Measurements from ENCODE around the gene ANKRD53. TPM values are rescaled to one million over a fixed set of nuclear protein-coding genes. Genes with fewer than 3 reads are reported as not detected.

Gene ANKRD53
- total RNA-seq, 1 experiment from 2014 or later: not detected

DNA sequence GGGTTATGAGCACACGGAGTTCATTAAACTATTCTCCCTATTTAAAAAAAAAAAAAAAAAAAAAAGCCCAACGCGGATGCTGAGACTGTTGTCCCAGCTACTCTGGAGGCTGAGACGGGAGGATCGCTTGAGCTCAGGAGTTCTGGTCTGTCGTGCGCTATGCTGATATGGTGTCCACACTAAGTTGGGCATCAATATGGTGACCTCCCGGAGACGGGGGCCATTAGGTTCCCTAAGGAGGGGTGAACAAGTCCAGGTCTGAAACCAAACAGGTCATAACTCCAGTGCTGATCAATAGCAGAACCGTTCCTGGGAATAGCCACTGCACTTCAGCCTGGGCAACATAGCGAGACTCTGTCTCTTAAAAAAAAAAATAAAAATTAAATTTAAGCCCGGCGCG, 12.9 kb upstream of the ANKRD53 start:
- H3K36me3 ChIP-seq: no peaks in the 10 kb centered on the region
- peaks cover 11% of the 10 kb centered on the region for H3K27me3 ChIP-seq (replicated peaks)
- peak in 1 of 2 experiments; percentile 25 for DNase-seq (ENCODE audit: low read depth in 1 of 2, low spot score in 2 of 2)
- H3K4me3 ChIP-seq: no peak overlapping the region; the same call in 1 of the 2 replicates
- peaks cover 6% of the 10 kb centered on the region for H3K4me1 ChIP-seq (replicated peaks)
- H3K9me3 ChIP-seq (replicated peaks): no peaks in the 10 kb centered on the region
- no peak overlapping the region for H3K27ac ChIP-seq

DNA sequence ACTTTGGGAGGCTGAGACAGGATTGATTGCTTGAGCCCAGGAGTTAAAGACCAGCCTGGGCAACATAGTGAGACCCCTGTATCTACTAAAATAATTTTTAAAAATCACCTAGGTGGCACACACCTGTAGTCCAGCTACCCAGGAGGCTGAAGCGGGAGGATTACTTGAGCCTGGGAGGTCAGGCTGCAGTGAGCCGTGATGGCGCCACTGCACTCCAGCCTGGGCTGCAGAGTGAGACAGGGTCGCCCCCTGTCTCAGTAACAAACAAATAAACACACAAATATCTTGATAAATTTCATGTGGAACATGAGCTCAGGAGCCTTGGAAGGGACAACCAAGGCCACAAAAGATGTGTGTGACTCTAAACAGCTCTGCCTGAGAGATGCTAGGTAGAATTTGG, 11.7 kb upstream of the ANKRD53 start:
- Histone ChIP-seq H3K27ac (no peak overlapping the region), H3K4me3 (no peak overlapping the region), H3K4me1 (replicated peaks) (peaks cover 6% of the 10 kb centered on the region), H3K9me3 (replicated peaks) (no peaks in the 10 kb centered on the region), H3K27me3 (replicated peaks) (peaks cover 11% of the 10 kb centered on the region), H3K36me3 (no peaks in the 10 kb centered on the region)
- DNase-seq (ENCODE audit: low read depth in 1 of 2, low spot score in 2 of 2): peak in 1 of 2 experiments; percentile 10

DNA sequence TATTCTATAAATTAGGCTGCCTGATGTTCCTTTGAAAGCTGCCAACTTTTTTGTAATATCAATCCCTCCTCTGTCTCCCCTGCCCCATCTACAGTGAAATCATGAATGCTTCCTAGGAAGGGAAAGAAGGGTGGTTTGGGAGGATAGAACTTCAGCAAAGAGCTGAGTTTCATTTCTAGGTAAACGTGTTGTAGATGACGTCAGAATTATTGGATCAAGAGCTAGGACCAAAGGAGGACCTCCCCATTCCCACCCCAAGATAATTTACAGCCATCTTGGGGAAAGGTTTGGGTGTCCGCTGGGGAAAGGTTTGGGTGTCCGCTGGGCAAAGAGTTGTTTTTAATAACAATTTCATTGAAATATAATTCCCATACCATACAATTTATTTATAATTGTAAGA, 11.2 kb upstream of the ANKRD53 start:
- Histone ChIP-seq H3K27ac (no peak overlapping the region), H3K36me3 (no peaks in the 10 kb centered on the region)

DNA sequence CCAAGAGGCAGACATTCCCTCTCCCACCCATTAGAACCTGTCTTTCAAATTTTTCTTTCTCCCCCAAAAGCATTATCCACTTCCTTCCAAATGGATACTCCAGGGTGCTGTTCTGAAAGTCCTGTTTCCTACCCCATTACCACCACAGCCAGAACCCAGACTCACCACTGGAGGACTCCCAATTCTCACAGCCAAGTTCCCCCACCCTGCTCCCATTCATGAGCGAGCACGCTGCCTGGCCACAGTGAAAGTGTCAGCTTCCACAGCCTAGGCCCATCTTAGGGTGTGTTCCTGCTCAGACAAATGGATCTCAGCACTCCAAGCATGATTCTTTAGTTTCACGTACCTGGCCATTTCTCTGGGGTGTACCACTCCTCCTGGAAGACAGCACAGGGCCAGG, 3.8 kb upstream of the ANKRD53 start:
- Histone ChIP-seq H3K36me3 (no peaks in the 10 kb centered on the region), H3K4me1 (replicated peaks) (no peaks in the 10 kb centered on the region; the same call in 1 of the 2 replicates), H3K27me3 (replicated peaks) (no peaks in the 10 kb centered on the region), H3K9me3 (replicated peaks) (no peaks in the 10 kb centered on the region), H3K27ac (no peak overlapping the region), H3K4me3 (no peak overlapping the region)
- DNase-seq (ENCODE audit: low read depth in 1 of 2, low spot score in 2 of 2): no peak

More for the DNA sequence above, 11.2 kb upstream of the ANKRD53 start:
- peaks cover 6% of the 10 kb centered on the region for H3K4me1 ChIP-seq (replicated peaks)
- H3K4me3 ChIP-seq: no peak overlapping the region
- DNase-seq (ENCODE audit: low read depth in 1 of 2, low spot score in 2 of 2): no peak
- peaks cover 11% of the 10 kb centered on the region for H3K27me3 ChIP-seq (replicated peaks)
- no peaks in the 10 kb centered on the region for H3K9me3 ChIP-seq (replicated peaks)

DNA sequence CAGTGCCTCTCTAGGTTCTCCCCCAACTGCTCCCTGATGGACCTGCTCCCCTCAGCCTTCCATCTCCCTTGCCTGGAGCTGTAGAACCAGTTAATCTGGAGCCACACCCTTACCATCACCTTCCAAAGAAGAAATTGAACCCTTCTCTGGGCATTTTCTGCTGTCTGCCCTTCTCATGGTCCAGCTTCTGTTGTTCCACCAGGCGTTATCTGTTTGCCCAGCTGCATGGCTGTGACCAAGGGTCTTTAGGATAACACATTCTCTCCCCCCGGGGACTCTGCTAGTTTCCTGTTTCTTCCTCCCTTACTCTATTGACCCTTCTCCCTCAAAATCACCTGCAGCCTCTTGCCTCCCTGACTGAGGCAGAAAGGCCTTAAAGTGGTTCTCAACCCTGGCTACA, 3.2 kb upstream of the ANKRD53 start:
- H3K27ac ChIP-seq: no peak overlapping the region
- H3K4me3 ChIP-seq: no peak overlapping the region
- no peaks in the 10 kb centered on the region for H3K36me3 ChIP-seq
- no peaks in the 10 kb centered on the region for H3K27me3 ChIP-seq (replicated peaks)
- no peaks in the 10 kb centered on the region; the same call in 1 of the 2 replicates for H3K4me1 ChIP-seq (replicated peaks)
- no peak for DNase-seq (ENCODE audit: low read depth in 1 of 2, low spot score in 2 of 2)
- H3K9me3 ChIP-seq (replicated peaks): no peaks in the 10 kb centered on the region

DNA sequence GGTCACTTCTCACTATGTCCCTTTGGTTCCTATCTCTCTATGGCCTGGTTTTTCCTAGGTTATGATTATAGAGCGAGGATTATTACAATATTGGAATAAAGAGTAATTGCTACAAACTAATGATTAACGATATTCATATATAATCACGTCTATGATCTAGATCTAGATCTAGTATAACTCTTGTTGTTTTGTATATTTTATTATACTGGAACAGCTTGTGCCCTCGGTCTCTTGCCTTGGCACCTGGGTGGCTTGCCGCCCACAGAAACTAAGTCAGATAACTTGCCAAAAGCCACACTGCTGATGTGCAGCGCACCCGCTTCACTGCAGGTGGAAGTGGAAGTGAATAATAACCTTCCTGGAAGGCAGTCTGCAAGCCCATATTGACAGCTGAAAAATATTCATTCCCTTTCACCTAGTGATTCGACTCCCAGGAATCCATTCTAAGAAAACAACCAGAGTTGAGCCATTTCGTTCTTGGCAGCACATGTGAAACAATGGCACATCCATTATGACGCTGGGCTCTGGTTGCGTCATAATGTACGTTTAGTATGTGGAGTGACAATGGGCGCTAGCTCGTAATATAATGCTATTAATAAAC, 725 bp upstream of the ANKRD53 start:
- Histone ChIP-seq H3K27ac (no peak overlapping the region), H3K9me3 (replicated peaks) (no peaks in the 10 kb centered on the region), H3K36me3 (no peaks in the 10 kb centered on the region), H3K4me3 (peak overlapping the region; percentile 47), H3K4me1 (replicated peaks) (no peaks in the 10 kb centered on the region; the same call in 1 of the 2 replicates), H3K27me3 (replicated peaks) (no peaks in the 10 kb centered on the region)
- no peak for DNase-seq (ENCODE audit: low read depth in 1 of 2, low spot score in 2 of 2)

DNA sequence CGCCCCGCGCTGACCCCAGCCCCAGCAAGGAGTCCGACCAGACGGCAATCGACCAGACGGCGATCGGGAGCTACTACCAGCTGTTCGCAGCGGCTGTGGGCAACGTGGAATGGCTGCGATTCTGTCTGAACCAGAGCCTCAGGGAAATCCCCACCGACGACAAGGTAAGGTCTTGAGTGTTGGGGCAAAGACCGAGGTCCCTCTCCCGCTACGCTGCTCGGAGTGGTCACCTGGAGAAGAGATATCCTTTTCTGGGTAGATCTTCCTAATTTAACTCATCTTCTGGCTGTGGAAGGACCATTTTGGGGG, 704 bp downstream of the ANKRD53 start:
- Histone ChIP-seq H3K9me3 (replicated peaks) (no peaks in the 10 kb centered on the region), H3K4me1 (replicated peaks) (no peaks in the 10 kb centered on the region; the same call in 1 of the 2 replicates), H3K36me3 (no peaks in the 10 kb centered on the region; the same call in 1 of the 2 replicates), H3K27me3 (replicated peaks) (no peaks in the 10 kb centered on the region), H3K27ac (no peak overlapping the region), H3K4me3 (no peak overlapping the region)
- DNase-seq (ENCODE audit: low read depth in 1 of 2, low spot score in 2 of 2): no peak

DNA sequence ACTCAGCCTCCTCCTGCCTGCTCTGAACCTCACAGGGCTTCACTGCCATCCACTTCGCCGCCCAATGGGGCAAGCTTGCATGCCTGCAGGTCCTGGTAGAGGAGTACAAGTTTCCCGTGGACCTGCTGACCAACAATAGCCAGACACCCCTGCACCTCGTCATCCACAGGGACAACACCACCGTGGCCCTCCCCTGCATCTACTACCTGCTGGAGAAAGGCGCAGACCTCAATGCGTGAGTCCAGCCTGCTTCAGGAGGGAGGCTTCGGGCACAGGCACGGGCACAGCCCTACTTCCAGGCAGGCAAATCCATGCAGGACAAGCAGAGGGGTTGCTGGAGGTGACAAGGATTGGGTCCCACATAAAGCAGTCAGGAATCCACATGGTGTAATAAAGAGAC, 1.2 kb downstream of the ANKRD53 start:
- Histone ChIP-seq H3K27me3 (replicated peaks) (no peaks in the 10 kb centered on the region), H3K4me1 (replicated peaks) (no peaks in the 10 kb centered on the region; the same call in 1 of the 2 replicates), H3K9me3 (replicated peaks) (no peaks in the 10 kb centered on the region), H3K27ac (no peak overlapping the region), H3K36me3 (peaks cover 5% of the 10 kb centered on the region; the same call in 1 of the 2 replicates), H3K4me3 (no peak overlapping the region)
- no peak for DNase-seq (ENCODE audit: low read depth in 1 of 2, low spot score in 2 of 2)

DNA sequence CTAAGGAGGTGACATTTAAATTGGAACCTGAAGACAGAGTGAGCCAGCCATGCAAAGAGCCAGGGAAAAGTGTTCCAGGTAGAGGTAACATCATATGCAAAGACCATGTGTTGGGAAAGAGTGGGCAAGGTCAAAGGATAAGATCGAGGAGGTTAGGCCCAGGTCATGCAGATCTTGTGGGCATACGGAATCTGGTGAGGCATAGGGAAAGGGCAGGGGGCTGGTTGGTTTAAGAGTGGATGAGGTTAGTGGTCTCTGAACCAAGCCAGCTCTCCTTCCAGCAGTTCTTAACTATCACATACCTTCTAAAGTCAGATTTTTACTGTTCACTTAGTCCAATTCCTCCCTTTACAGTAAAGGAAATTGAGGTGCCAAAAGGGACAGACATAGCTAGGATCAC, 3.0 kb downstream of the ANKRD53 start:
- H3K4me3 ChIP-seq: no peak overlapping the region
- H3K4me1 ChIP-seq (replicated peaks): no peaks in the 10 kb centered on the region; the same call in 1 of the 2 replicates
- H3K9me3 ChIP-seq (replicated peaks): no peaks in the 10 kb centered on the region
- no peak for DNase-seq (ENCODE audit: low read depth in 1 of 2, low spot score in 2 of 2)
- no peaks in the 10 kb centered on the region for H3K27me3 ChIP-seq (replicated peaks)
- no peak overlapping the region for H3K27ac ChIP-seq
- peaks cover 19% of the 10 kb centered on the region for H3K36me3 ChIP-seq

DNA sequence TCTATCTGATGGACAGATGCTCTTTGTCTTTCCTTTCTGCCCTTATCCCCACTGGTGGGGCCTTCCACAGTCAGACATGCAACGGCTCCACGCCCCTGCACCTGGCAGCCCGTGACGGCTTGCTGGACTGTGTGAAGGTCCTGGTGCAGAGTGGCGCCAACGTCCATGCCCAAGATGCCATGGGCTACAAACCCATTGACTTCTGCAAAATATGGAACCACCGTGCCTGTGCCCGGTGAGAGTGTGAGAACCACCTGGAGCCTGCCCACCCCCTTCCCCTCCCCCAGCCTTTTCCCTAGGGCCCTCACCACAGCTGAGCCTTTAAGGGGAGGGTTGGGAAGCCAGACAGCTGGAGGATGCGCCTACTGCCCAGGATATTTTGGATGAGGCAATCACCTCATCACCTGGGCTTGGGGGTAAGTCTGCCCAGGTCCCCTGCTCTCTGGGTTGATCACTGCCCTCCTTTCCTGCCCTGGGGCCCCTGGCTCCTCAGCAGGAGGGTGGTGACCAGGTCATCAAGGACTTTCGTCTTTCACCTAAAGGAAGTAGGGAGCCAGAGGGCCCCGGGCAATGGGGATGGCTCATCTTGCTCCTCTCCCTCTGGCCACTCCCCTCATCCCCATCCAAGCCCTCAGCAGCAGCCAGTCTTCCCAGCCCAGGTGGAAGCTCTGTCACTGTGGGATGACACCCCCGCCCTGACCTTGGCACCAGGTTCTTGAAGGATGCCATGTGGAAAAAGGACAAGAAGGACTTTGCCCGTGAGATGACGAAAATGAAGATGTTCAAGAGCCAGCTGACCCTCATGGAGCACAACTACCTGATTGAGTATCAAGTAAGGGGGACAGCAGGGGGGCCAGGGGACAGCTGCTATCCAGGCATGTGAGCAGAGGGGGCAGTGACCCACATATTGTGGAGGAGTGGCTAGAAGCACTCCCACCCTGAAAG, 3.7 kb downstream of the ANKRD53 start:
- no peaks in the 10 kb centered on the region for H3K27me3 ChIP-seq (replicated peaks)
- DNase-seq (ENCODE audit: low read depth in 1 of 2, low spot score in 2 of 2): peak in 1 of 2 experiments; percentile 32
- no peak overlapping the region for H3K27ac ChIP-seq
- H3K4me3 ChIP-seq: no peak overlapping the region
- H3K9me3 ChIP-seq (replicated peaks): no peaks in the 10 kb centered on the region
- H3K4me1 ChIP-seq (replicated peaks): no peaks in the 10 kb centered on the region
- peaks cover 26% of the 10 kb centered on the region for H3K36me3 ChIP-seq

DNA sequence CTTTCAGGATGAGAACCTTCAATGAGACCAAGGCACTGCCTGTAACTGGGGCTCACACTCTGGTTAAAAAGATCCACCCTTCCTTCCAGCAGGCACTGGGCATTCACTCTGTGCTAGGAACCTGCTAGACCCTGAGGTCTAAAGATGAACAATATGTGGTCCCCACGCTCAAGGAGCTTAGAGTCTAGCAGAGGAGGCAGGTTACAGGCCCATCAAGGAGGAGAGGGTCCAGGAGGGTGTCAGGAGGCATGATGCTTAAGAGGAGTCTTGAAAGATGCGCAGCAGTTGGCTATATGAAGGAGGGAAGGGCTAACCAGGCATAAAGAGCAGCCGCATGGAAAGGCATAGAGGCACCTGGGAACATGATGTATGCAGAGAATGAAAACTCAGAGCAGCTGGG, 4.5 kb downstream of the ANKRD53 start:
- H3K4me1 ChIP-seq (replicated peaks): no peaks in the 10 kb centered on the region
- H3K36me3 ChIP-seq: peaks cover 33% of the 10 kb centered on the region
- H3K9me3 ChIP-seq (replicated peaks): no peaks in the 10 kb centered on the region
- H3K27me3 ChIP-seq (replicated peaks): no peaks in the 10 kb centered on the region
- DNase-seq (ENCODE audit: low read depth in 1 of 2, low spot score in 2 of 2): peak in 1 of 2 experiments; percentile 19
- no peak overlapping the region for H3K27ac ChIP-seq
- no peak overlapping the region for H3K4me3 ChIP-seq

DNA sequence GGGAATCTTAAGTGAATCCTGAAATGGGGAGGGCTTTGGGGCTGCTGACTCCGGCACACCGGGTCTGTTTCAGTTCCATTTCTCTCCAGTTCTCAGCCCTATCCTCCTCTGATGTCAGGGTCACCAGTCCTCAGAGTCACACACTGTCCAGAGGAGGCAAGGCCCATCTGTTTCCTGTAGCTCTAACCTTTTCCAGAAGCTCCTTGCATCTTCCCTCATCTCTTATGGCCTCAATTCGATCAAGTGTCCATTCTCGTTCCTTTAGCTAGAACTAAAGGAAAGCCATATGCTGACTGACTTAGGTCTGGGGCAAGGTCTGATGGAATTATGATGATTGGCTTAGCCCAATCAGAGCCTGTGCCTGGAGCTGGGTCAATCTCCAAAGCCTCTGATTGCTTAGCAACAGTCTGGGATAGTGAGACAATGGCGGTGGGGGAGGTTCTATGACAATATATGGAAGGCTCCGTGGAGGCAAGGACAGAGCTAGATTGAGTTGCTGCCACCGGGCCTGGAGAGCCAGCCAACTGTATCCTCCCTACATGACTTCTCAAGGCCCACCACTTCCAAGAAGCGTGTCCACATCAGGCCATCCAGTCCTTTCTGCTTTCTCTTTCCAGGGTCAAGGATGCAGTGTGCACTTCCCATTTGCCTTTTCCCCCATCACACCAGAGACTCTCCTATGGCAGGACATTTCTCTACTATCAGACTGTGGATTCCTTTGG, 5.2 kb downstream of the ANKRD53 start:
- DNase-seq (ENCODE audit: low read depth in 1 of 2, low spot score in 2 of 2): peak in 1 of 2 experiments; percentile 17
- Histone ChIP-seq H3K27ac (no peak overlapping the region), H3K27me3 (replicated peaks) (no peaks in the 10 kb centered on the region), H3K4me1 (replicated peaks) (no peaks in the 10 kb centered on the region), H3K4me3 (no peak overlapping the region), H3K9me3 (replicated peaks) (no peaks in the 10 kb centered on the region), H3K36me3 (peaks cover 40% of the 10 kb centered on the region)

DNA sequence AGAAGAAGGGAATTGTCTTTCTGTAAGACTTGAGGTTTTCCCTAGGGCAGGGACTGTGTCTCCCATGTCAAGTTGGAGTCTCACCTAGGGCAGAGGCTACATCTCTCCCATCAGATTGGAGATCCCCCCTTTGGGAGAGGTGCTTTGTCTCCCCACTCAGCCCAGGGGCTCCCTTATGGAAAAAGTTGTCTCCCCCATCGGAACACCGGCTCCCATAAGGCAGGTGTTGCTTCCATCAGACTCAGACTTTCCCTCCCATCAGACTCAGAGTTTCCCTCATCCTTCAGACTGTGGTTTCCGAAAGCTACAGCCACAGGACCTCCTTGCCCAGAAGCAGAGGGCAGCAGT, 5.8 kb downstream of the ANKRD53 start:
- Histone ChIP-seq H3K27me3 (replicated peaks) (no peaks in the 10 kb centered on the region), H3K9me3 (replicated peaks) (no peaks in the 10 kb centered on the region), H3K4me1 (replicated peaks) (no peaks in the 10 kb centered on the region), H3K36me3 (peaks cover 45% of the 10 kb centered on the region), H3K27ac (no peak overlapping the region), H3K4me3 (no peak overlapping the region)
- peak in 1 of 2 experiments; percentile 3 for DNase-seq (ENCODE audit: low read depth in 1 of 2, low spot score in 2 of 2)

Data from SJSA1 (cell line).